K562 (cell line): ENCODE results near the gene TMEM205. TPM values are rescaled to one million over a fixed set of nuclear protein-coding genes. Genes with fewer than 3 reads are reported as not detected.

ENCODE experiments used
- BRCA1 ChIP-seq, 2 experiments: fragments of 450-650 bp in 1 of 2; sonication (generic) in 1 of 2; formaldehyde crosslinking in 1 of 2; IDR thresholded peaks; 2 replicates each; pipeline versions ENCODE4 v1.5.0 to v1.6.1; 2017 to 2020; ENCODE audit warnings: mild to moderate bottlenecking in 1 of 2, missing genetic modification reagents in 1 of 2
- GATA2 ChIP-seq: sonication (generic); formaldehyde crosslinking; IDR thresholded peaks from 2 replicates; pipeline ENCODE4 v1.4.0; 2020; ENCODE audit warnings: mild to moderate bottlenecking, missing genetic modification reagents
- MAFG ChIP-seq: fragments of 450-650 bp; conservative IDR thresholded peaks from 2 replicates; pipeline ENCODE4 v1.6.1; 2016; ENCODE audit warnings: missing genetic modification characterization, missing compliant biosample characterization
- MYBL2 ChIP-seq, 2 experiments: fragments of 450-650 bp in 1 of 2; sonication (generic) in 1 of 2; formaldehyde crosslinking in 1 of 2; IDR thresholded peaks; 2 replicates each; pipeline versions ENCODE4 v1.6.1 to v1.8.1; 2017 to 2022; ENCODE audit warnings: borderline replicate concordance in 1 of 2, inconsistent platforms in 1 of 2, low read depth in 1 of 2, mild to moderate bottlenecking in 1 of 2, missing genetic modification reagents in 1 of 2, moderate library complexity in 1 of 2
- POLR2H ChIP-seq: IDR thresholded peaks from 2 replicates; pipeline ENCODE4 v1.6.1; 2016; ENCODE audit warnings: missing genetic modification characterization, low read depth, mild to moderate bottlenecking, control low read depth, missing compliant biosample characterization, moderate library complexity
- SOX6 ChIP-seq: fragments of 450-650 bp; IDR thresholded peaks from 2 replicates; pipeline ENCODE4 v1.6.1; 2014; ENCODE audit warnings: mild to moderate bottlenecking
- SRSF3 ChIP-seq: fragments of 200-400 bp; formaldehyde crosslinking; IDR thresholded peaks from 2 replicates; pipeline ENCODE4 v1.6.1; 2016; ENCODE audit warnings: mild to moderate bottlenecking, low read length, moderate library complexity; ENCODE audit not compliant: insufficient read depth
- TBP ChIP-seq: optimal IDR thresholded peaks from 2 replicates; pipeline ENCODE3; 2011; ENCODE audit warnings: low read depth, low read length, improper control_type of control experiment
- TEAD4 ChIP-seq, 2 experiments: sonication (generic) in 1 of 2; formaldehyde crosslinking in 1 of 2; IDR thresholded peaks; 2 replicates each; pipeline versions ENCODE4 v1.6.1 to v1.8.0; 2012 to 2022; ENCODE audit warnings: borderline replicate concordance in 1 of 2, inconsistent platforms in 1 of 2, low read length in 1 of 2, mild to moderate bottlenecking in 1 of 2, missing genetic modification reagents in 1 of 2
- ZFPM2 ChIP-seq: fragments of 250-450 bp; sonication (Bioruptor Pico); IDR thresholded peaks from 2 replicates; pipeline ENCODE4 v1.5.1; 2022; ENCODE audit warnings: mild to moderate bottlenecking
- ZNF121 ChIP-seq: sonication (generic); formaldehyde crosslinking; conservative IDR thresholded peaks from 2 replicates; pipeline ENCODE4 v1.8.0; 2022; ENCODE audit warnings: missing genetic modification reagents
- ZNF282 ChIP-seq: sonication (generic); formaldehyde crosslinking; IDR thresholded peaks from 2 replicates; pipeline ENCODE4 v1.8.1; 2023; ENCODE audit warnings: missing genetic modification reagents
- ZNF507 ChIP-seq: conservative IDR thresholded peaks from 2 replicates; pipeline ENCODE4 v1.6.1; 2017; ENCODE audit warnings: missing genetic modification characterization, missing compliant biosample characterization
- ZNF764 ChIP-seq: fragments of 250-450 bp; sonication (Bioruptor Pico); IDR thresholded peaks from 2 replicates; pipeline ENCODE4 v1.4.0; 2020; ENCODE audit warnings: low read depth, mild to moderate bottlenecking, moderate library complexity
- ZNF830 ChIP-seq: fragments of 250-450 bp; sonication (Bioruptor Pico); IDR thresholded peaks from 2 replicates; pipeline ENCODE4 v1.5.0; 2021; ENCODE audit warnings: mild to moderate bottlenecking
- polyA plus RNA-seq, 8 experiments: library from polyadenylated mRNA; depleted of rRNA in 4 of 8; stranded (reverse) in 5 of 8; unstranded in 3 of 8; fragments of >200 nt; fragmentation: Nextera tagmentation in 2 of 8; fragmentation: Illumina TruSeq in 1 of 8; extraction: Ambion mirVana in 2 of 8; extraction: Trizol in 1 of 8; gene quantifications; 2 replicates each; pipeline versions ENCODE4 v1.2.1 to v1.2.3, GENCODE V29; 2011 to 2014; ENCODE audit warnings: inconsistent platforms in 1 of 8, missing spikeins in 1 of 8
- total RNA-seq, 7 experiments: library from RNA; depleted of rRNA in 6 of 7; stranded (reverse); fragments of >200 nt in 6 of 7; fragmentation: Illumina TruSeq in 2 of 7; extraction: Trizol in 2 of 7; gene quantifications; 2 replicates each; pipeline versions ENCODE4 v1.2.1 to v1.2.3, GENCODE V29; 2011 to 2021; ENCODE audit warnings: low replicate concordance in 1 of 7
- TF ChIP-seq, protein P1 (sequence below): sonication (generic); formaldehyde crosslinking; IDR thresholded peaks from 2 replicates; pipeline ENCODE4 v1.8.1; 2022; ENCODE audit warnings: missing genetic modification reagents
- TF ChIP-seq, protein P2 (sequence below), 2 experiments: fragments of 250-450 bp in 1 of 2; fragments of 450-650 bp in 1 of 2; sonication (Bioruptor Pico) in 1 of 2; IDR thresholded peaks; 2 replicates each; pipeline versions ENCODE4 v1.6.1 to v1.8.0; 2016 to 2021; ENCODE audit warnings: mild to moderate bottlenecking in 2 of 2, moderate library complexity in 2 of 2, missing compliant biosample characterization in 1 of 2, missing genetic modification characterization in 1 of 2
- TF ChIP-seq, protein P3 (sequence below): fragments of 250-450 bp; sonication (Bioruptor Pico); IDR thresholded peaks from 2 replicates; pipeline ENCODE4 v1.5.0; 2021; ENCODE audit warnings: mild to moderate bottlenecking, borderline replicate concordance
- TF ChIP-seq, protein P4 (sequence below), 2 experiments: IDR thresholded peaks; 2 replicates each; pipeline ENCODE4 v1.6.1; 2012; ENCODE audit warnings: improper control_type of control experiment in 2 of 2, low read depth in 2 of 2, low read length in 2 of 2, borderline replicate concordance in 1 of 2

The TMEM205 gene
- total and polyA plus RNA-seq, 9 of the 15 experiments (the other 6 are each of a cell fraction or from before 2014, with no cell fraction given) = 21.3 to 81.5 (median 44.1) TPM

DNA sequence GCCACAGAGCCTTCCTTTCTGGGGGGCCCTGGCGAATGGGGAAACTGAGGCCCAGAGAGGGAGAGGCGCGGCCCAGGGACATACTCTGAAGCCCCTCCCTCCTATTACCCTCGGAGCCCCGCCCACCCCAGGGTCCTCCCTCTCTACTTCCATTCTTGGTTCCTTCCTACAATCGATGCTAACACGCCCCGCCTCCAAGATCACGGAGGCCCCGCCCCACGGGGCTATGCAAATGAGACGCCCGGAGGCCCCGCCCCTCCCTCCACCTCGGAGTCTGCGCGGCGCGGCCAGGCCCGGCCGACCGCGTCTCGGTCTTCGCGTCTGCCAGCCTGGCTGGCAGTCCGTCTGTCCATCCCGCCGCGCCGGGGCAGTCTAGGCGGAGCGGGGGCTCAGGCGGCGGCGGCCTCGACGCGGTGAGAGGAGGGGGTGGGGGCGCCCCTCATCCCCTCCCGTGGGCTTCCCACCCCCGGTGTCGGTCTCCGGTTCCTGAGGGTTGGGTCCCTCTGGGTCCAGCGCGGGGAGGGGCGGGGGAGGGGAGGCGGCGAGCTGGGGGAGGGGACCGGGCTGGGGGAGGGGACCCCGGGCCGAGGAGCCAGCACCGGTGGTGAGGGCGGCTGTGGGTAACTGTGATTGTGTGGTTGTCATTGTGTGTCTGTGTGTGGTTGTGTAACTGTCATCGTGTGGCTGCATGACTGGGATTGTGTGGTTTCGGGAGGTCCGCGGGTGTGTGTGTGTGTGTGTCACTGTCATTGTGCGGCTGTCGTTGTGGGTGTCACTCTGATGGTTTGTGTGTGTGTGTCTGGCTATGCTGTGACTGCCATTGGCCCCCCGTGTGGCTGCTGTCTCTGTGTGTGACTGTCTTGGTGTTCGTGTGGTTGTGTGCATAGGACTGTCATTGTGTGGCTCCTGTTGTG is 9.3 kb upstream of the TMEM205 start, which contains the start of gene PLPPR2 (continued):
- TF ChIP-seq ZNF282 (CRISPR knock-in tag) (no peak), MYBL2 (IDR thresholded peaks at IDR 0.05; ENCODE audit: low read depth) (no peak), MYBL2 (CRISPR knock-in tag; IDR thresholded peaks at IDR 0.05; ENCODE audit: borderline replicate concordance) (no peak), TEAD4 (IDR thresholded peaks at IDR 0.05; ENCODE audit: low read length) (no peak), TEAD4 (CRISPR knock-in tag; IDR thresholded peaks at IDR 0.05; ENCODE audit: borderline replicate concordance) (no peak), ZNF121 (no peak), BRCA1 (IDR thresholded peaks at IDR 0.05) (no peak), BRCA1 (CRISPR knock-in tag; IDR thresholded peaks at IDR 0.05) (no peak), TBP (peak; percentile 16), ZFPM2 (CRISPR knock-in tag) (no peak), POLR2H (no peak), GATA2 (CRISPR knock-in tag) (no peak), SRSF3 (no peak), MAFG (tag) (no peak), SOX6 (no peak), ZNF507 (tag) (no peak), ZNF830 (CRISPR knock-in tag) (no peak), ZNF764 (CRISPR knock-in tag) (no peak)
- TF ChIP-seq, protein P1, sequence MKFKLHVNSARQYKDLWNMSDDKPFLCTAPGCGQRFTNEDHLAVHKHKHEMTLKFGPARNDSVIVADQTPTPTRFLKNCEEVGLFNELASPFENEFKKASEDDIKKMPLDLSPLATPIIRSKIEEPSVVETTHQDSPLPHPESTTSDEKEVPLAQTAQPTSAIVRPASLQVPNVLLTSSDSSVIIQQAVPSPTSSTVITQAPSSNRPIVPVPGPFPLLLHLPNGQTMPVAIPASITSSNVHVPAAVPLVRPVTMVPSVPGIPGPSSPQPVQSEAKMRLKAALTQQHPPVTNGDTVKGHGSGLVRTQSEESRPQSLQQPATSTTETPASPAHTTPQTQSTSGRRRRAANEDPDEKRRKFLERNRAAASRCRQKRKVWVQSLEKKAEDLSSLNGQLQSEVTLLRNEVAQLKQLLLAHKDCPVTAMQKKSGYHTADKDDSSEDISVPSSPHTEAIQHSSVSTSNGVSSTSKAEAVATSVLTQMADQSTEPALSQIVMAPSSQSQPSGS (CRISPR knock-in tag) = no peak
- TF ChIP-seq, protein P2, sequence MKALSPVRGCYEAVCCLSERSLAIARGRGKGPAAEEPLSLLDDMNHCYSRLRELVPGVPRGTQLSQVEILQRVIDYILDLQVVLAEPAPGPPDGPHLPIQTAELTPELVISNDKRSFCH (CRISPR knock-in tag; IDR thresholded peaks at IDR 0.05) = no peak
- TF ChIP-seq, protein P2 (tag; IDR thresholded peaks at IDR 0.05) = peak; percentile 32; the same call in 1 of the 2 replicates
- TF ChIP-seq, protein P3, sequence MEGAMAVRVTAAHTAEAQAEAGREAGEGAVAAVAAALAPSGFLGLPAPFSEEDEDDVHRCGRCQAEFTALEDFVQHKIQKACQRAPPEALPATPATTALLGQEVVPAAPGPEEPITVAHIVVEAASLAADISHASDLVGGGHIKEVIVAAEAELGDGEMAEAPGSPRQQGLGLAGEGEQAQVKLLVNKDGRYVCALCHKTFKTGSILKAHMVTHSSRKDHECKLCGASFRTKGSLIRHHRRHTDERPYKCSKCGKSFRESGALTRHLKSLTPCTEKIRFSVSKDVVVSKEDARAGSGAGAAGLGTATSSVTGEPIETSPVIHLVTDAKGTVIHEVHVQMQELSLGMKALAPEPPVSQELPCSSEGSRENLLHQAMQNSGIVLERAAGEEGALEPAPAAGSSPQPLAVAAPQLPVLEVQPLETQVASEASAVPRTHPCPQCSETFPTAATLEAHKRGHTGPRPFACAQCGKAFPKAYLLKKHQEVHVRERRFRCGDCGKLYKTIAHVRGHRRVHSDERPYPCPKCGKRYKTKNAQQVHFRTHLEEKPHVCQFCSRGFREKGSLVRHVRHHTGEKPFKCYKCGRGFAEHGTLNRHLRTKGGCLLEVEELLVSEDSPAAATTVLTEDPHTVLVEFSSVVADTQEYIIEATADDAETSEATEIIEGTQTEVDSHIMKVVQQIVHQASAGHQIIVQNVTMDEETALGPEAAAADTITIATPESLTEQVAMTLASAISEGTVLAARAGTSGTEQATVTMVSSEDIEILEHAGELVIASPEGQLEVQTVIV (CRISPR knock-in tag) = no peak
- TF ChIP-seq, protein P4, sequence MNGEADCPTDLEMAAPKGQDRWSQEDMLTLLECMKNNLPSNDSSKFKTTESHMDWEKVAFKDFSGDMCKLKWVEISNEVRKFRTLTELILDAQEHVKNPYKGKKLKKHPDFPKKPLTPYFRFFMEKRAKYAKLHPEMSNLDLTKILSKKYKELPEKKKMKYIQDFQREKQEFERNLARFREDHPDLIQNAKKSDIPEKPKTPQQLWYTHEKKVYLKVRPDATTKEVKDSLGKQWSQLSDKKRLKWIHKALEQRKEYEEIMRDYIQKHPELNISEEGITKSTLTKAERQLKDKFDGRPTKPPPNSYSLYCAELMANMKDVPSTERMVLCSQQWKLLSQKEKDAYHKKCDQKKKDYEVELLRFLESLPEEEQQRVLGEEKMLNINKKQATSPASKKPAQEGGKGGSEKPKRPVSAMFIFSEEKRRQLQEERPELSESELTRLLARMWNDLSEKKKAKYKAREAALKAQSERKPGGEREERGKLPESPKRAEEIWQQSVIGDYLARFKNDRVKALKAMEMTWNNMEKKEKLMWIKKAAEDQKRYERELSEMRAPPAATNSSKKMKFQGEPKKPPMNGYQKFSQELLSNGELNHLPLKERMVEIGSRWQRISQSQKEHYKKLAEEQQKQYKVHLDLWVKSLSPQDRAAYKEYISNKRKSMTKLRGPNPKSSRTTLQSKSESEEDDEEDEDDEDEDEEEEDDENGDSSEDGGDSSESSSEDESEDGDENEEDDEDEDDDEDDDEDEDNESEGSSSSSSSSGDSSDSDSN (IDR thresholded peaks at IDR 0.05; ENCODE audit: borderline replicate concordance in 1 of 2, low read depth in 2 of 2, low read length in 2 of 2) = no peak
